HUDEP-2 (cell line): ENCODE data around the gene NSMCE3.

Experiments
- DNase-seq, 76 experiments: peaks; one replicate each; lab custom pipeline; 2025; ENCODE audit not compliant: unreplicated experiment in 76 of 76; lab: John Stamatoyannopoulos, UW

NSMCE3 gene

GRCh38 chr15:29223640-29224039 is 46.0 kb downstream of the NSMCE3 start:
- no peak for DNase-seq

GRCh38 chr15:29222129-29222853 is 47.3 kb downstream of the NSMCE3 start:
- no peak for DNase-seq

- DNase-seq = no peak
Measured at GRCh38 chr15:29220852-29221251, 48.8 kb downstream of the NSMCE3 start.

- DNase-seq = no peak
Measured at GRCh38 chr15:29216955-29217354, 52.7 kb downstream of the NSMCE3 start.
